ENCODE data around the gene PRSS1. TPM values are rescaled to one million over a fixed set of nuclear protein-coding genes. Genes with fewer than 3 reads are reported as not detected.

Gene PRSS1
- total and polyA plus RNA-seq, 2 of the 8 experiments (the other 6 are each of a cell fraction or from before 2014, with no cell fraction given), result 0.09 TPM; not detected in 1

DNA sequence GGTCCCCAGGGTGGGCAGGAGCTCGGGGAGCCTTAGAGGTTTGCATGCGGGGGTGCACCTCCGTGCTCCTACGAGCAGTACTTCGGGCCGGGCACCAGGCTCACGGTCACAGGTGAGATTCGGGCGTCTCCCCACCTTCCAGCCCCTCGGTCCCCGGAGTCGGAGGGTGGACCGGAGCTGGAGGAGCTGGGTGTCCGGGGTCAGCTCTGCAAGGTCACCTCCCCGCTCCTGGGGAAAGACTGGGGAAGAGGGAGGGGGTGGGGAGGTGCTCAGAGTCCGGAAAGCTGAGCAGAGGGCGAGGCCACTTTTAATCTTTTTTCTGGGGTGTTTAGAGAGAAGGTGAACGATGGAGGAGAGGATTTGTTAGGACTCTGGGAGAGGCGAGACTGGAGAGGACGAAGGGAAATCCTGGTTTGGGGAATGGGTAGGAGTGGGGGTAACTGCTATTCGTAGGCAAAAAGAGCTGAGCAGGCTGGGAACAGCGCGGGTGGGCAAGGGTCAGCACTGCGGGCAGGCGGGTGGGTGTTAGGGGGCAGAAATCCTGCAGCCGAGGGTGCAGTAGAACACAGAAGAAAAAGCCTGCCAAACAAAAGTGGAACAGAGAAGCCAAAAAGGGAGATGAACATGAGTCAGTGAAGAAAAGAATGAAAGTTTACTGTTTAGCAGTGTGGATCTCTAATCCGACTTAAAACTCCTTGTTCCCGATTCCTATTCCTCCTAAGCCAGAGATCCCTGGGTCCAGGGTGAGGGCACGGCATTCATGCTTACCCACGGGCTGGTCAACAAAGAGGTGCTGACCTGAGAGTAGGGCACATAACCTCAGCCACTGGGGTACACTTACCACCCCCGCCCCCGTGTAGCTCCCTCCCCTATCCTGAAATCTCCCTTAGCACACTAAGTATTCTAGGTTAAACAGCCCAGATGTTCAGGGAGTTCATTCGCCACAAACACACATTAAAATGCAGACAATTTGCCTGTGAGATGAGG lies 48.4 kb downstream of the PRSS1 start:
- CTCF ChIA-PET (ENCODE audit: partially characterized antibody), result interaction anchor here (0.6 to 24.1 kb wide), 15 partner anchors 11 to 481 kb away, joined by 3 to 430 read pairs (median 4); partner anchors contain the start of gene EPHB6
- Histone ChIP-seq H3K27me3 (replicated peaks in 1 of 4; ENCODE audit: control insufficient read depth in 3 of 4, extremely low read depth in 1 of 4, insufficient read depth in 3 of 4, low read length in 3 of 4) (peaks cover 3 to 36% (median 26%) of the 10 kb centered on the region in 4 experiments; a peak in 6 of 7 replicates), H2BK120ac (replicated peaks; ENCODE audit: low read depth, low read length) (no peak overlapping the region), H2BK20ac (ENCODE audit: low read length) (peak overlapping the region; percentile 78; the same call in 1 of the 2 replicates), H3K27ac (ENCODE audit: low read depth, low read length) (no peak overlapping the region), H3K23me2 (ENCODE audit: low read depth, low read length) (peaks cover 17% of the 10 kb centered on the region), H2AK5ac (ENCODE audit: low read depth, low read length) (no peak overlapping the region), H4K91ac (replicated peaks; ENCODE audit: insufficient read length, low read length) (no peak overlapping the region), H3K14ac (ENCODE audit: insufficient read length) (no peak overlapping the region), H4K8ac (ENCODE audit: extremely low read depth, insufficient read depth, low read length) (no peak overlapping the region), H2BK5ac (ENCODE audit: low read depth, low read length) (no peak overlapping the region; the same call in 1 of the 2 replicates), H3K79me2 (ENCODE audit: control insufficient read depth in 1 of 2, insufficient read depth in 2 of 2, low read length in 2 of 2) (peaks cover 0 to 6% of the 10 kb centered on the region in 2 experiments; a peak in 1 of 4 replicates), H4K20me1 (replicated peaks in 1 of 2; ENCODE audit: control insufficient read depth in 1 of 2, insufficient read depth in 2 of 2, low read length in 2 of 2) (peaks cover 0 to 3% of the 10 kb centered on the region in 2 experiments), H3K4me2 (ENCODE audit: insufficient read depth in 1 of 2, low read depth in 2 of 2, low read length in 2 of 2) (peak overlapping the region; percentile 72 to 99), H3K4me3 (ENCODE audit: extremely low read depth in 1 of 4, insufficient read depth in 2 of 4, low read depth in 3 of 4, low read length in 4 of 4) (peak overlapping the region; percentile 51 to 80 (median 69)), H2BK15ac (ENCODE audit: low read length) (0 out of 2 replicates have a peak overlapping the region, but pooled peaks have one; percentile 48), H3K4me1 (replicated peaks in 1 of 4; ENCODE audit: control insufficient read depth in 3 of 4, insufficient read depth in 4 of 4, low read length in 3 of 4) (peaks cover 14 to 30% (median 17%) of the 10 kb centered on the region in 4 experiments), H3K79me1 (ENCODE audit: low read depth, low read length) (no peaks in the 10 kb centered on the region), H3K4ac (replicated peaks; ENCODE audit: insufficient read length, low read depth, low read length) (no peak overlapping the region), H4K5ac (ENCODE audit: insufficient read length, low read depth, low read length) (peak overlapping the region; percentile 26), H3K9ac (replicated peaks in 1 of 4; ENCODE audit: extremely low read depth in 1 of 4, low read depth in 3 of 4, low read length in 3 of 4) (peak overlapping the region; percentile 27 to 54 (median 40)), H3K23ac (ENCODE audit: insufficient read length) (no peak overlapping the region), H3K56ac (replicated peaks; ENCODE audit: insufficient read length, low read depth, low read length) (no peak overlapping the region), H3K18ac (ENCODE audit: extremely low read depth, low read length) (peak overlapping the region; percentile 84), H3K36me3 (ENCODE audit: control insufficient read depth in 2 of 4, insufficient read depth in 4 of 4, low read length in 3 of 4) (peaks cover 0 to 11% (median 3%) of the 10 kb centered on the region in 4 experiments; a peak in 4 of 8 replicates), H2AFZ (ENCODE audit: low read length) (peak overlapping the region; percentile 79; the same call in 1 of the 2 replicates), H2BK12ac (ENCODE audit: low read depth, low read length) (peak overlapping the region; percentile 82; the same call in 1 of the 2 replicates), H3K9me3 (ENCODE audit: insufficient read depth in 2 of 2, low read depth in 1 of 2, low read length in 1 of 2) (no peaks in the 10 kb centered on the region)
- FAIRE-seq, result no peak
- 13% methylated on average over 32 of the region's 33 CpGs; no CpG with 5 or more reads in 1 of the 2 experiments for WGBS, 2 experiments (ENCODE audit: extremely low coverage in 1 of 2, insufficient coverage in 1 of 2, insufficient read length in 1 of 2, insufficient replicate concordance in 2 of 2, low coverage in 1 of 2, low lambda C conversion rate in 2 of 2, missing lambda C conversion rate in 1 of 2)
- DNase-seq (ENCODE audit: low read depth in 1 of 2, low spot score in 2 of 2), result peak in 1 of 2 experiments; percentile 40
- POLR2A ChIA-PET (ENCODE audit: partially characterized antibody), result interaction anchor here (0.8 to 5.8 kb wide), 6 partner anchors 10 to 57 kb away, joined by 3 to 36 read pairs (median 4); partner anchors contain the start of gene EPHB6
- TF ChIP-seq CHD1 (IDR thresholded peaks at IDR 0.05; ENCODE audit: low read depth, low read length) (no peak), SUZ12 (IDR thresholded peaks at IDR 0.05; ENCODE audit: low read length) (peak; percentile 35; the same call in 1 of the 2 replicates), HDAC2 (IDR thresholded peaks at IDR 0.05; ENCODE audit: borderline replicate concordance in 1 of 2, low read depth in 2 of 2, low read length in 2 of 2) (no peak), EZH2 (IDR thresholded peaks at IDR 0.05; ENCODE audit: low read depth, low read length, severe bottlenecking) (peak; percentile 41), KDM4A (IDR thresholded peaks at IDR 0.05; ENCODE audit: low read depth, low read length, severe bottlenecking) (peak; percentile 15), CBX5 (IDR thresholded peaks at IDR 0.05; ENCODE audit: low read depth, low read length) (no peak), ASH2L (IDR thresholded peaks at IDR 0.05; ENCODE audit: low read length) (no peak)

Measured in H1 (cell line).